HG03354 (cell line): Measurements from ENCODE around the gene RGPD4.
"Not testable (repeated sequence)": the region's sequence is repeated elsewhere in the genome, so short reads cannot be mapped to it uniquely, and the experiment has no call there.

Experiments
- ATAC-seq: cut with Tn5 transposase; IDR thresholded peaks from one replicate; pipeline ENCODE4 v1.9.1; 2021; ENCODE audit warnings: mild to moderate bottlenecking; ENCODE audit not compliant: unreplicated experiment, poor library complexity, severe bottlenecking

The RGPD4 gene

GRCh38 chr2:107826749-107827148 lies at the start of gene RGPD4:
RGPD4 (plus strand) TSS chr2:107826892; CDS start chr2:107827014, 122 bp downstream.
- not testable (repeated sequence) for ATAC-seq

DNA sequence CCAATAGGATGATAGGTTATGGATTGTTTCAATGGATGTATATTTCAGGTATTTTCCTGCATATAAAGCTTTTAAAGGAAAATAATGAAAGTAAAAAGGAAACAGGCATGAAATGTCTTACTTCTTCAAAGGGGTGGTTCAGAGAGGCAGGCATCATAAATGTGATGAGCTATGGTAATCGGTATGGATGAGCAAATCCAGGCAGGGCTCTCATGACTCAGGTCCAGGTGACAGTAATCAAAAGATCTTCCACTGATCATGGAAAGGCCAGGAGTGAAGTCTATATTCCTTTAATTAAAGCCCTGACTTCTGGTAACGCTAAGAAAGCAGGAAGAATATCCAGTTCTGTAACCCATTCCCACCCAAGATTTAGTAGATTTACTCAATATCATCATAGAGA lies 48.7 kb upstream of the RGPD4 start:
- ATAC-seq, result no peak

GRCh38 chr2:107785756-107786155 lies 40.9 kb upstream of the RGPD4 start:
- ATAC-seq, result no peak

- ATAC-seq, result no peak
Measured at GRCh38 chr2:107790837-107791236, 35.9 kb upstream of the RGPD4 start.

- no peak for ATAC-seq
Measured at GRCh38 chr2:107801498-107801897, 25.2 kb upstream of the RGPD4 start.

- no peak for ATAC-seq
Measured at GRCh38 chr2:107804608-107805498, 21.8 kb upstream of the RGPD4 start.

DNA sequence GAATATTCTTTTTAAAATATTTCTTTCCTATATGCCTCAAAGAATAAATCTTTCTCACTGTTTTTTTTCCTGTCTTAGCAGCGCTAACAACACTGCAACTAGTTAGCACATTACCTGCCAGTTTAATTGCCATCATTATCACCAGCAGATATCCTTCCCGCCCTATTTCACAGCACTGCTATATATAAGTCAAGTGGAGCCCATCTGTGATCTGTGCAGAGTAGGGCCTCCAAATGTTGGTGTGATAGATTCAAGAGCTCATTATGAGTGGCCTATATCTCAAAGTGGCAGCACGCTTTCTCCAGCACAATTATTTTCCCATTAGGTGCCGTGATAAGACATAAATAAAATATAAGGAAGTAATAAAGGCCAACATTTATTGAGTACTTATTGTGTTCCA lies 19.8 kb upstream of the RGPD4 start:
- no peak for ATAC-seq

DNA sequence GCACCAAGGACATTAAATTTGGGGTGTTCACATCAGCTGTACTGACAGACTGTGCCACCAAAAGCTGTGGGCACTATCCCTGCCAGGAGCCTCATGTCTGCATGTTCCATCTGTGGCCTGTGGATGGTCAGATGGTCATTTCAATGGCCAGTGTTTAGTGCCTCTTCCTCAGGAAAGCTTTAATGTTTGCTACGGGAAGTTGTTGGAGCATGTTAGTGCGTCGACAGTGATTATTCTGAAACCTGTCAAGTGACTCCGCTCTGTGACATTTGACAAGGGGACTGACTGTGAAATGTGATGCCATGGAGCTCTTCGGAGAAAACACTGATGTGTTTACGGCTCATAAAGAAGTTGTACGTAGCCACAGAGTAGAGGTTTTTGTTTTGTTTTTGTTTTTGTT lies 18.7 kb upstream of the RGPD4 start:
- ATAC-seq, result no peak

- no peak for ATAC-seq
Measured at GRCh38 chr2:107808959-107809358, 17.7 kb upstream of the RGPD4 start.

DNA sequence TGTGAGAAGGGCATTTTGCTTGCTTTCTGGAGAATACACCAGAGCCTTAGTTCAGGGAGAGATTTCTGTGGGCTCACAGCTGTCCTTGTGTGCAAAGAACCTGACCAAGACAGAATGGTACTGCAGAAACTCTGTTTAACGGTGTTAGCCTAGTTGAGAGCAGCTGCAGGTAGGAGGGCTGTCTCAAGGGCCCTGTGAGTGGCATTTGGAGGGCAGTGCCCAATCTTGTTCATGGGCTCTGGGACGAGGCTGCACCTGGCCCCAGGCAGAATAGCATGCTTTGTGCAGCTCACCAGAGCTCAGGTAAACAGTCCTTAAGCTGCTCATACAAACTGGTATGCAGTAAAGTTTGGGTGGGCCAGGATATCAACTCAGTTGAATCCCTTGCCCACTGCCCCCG lies 16.9 kb upstream of the RGPD4 start:
- ATAC-seq, result no peak

DNA sequence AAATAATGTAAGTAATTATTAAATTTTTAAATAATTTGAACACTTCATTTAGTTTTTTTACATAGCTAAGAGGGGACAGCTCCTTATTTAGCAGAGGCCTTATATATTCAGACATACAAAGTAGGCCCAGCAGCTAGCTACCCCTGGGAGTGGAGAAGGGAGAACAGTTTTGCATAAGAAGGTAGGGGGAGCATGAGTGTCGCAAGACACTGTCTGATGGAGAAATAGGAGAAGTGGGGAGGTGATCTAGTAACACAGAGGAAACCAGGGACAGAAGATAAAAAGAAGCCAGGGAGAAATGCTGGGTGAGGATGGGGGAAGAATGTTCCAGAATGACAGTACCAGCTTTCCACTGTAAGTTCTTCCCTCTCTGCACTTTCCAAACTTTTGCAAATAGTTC lies 16.0 kb upstream of the RGPD4 start:
- ATAC-seq, result no peak

DNA sequence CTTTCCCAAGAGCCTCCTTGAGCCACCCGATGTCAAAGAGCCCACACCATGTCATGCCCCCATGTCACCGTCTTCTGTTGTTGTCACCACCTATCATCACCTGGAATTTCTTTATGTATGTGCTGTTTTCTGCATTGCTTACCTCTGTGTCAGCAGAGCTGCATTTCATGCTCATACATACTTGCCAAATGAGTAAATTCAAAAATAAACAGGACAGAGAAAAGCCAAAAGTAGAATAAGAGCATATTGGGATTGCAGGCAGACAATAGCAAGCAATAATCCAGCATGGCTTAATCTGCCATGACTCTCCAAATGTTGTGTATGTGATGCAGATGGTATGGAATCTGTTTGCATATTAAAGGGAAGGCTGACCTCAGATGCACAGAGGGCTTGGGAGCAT lies 15.3 kb upstream of the RGPD4 start:
- no peak for ATAC-seq

DNA sequence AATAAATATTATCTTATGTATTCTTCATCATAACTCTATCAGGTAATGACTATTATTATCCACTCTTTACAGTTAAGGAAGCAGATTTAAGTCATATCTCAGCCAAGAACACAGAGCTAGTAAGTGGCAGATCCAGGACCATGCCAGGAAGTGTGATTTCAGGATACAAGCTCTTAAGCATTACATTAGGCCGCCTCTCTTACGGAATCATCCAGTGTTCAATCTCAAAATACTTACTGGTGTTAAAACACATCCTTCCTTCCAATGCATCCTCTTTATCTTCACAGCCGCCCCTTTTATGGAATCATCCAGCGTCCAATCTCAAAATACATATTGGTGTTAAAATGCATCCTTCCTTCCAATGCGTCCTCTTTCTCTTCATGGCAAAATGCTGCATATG lies 14.7 kb upstream of the RGPD4 start:
- no peak for ATAC-seq

DNA sequence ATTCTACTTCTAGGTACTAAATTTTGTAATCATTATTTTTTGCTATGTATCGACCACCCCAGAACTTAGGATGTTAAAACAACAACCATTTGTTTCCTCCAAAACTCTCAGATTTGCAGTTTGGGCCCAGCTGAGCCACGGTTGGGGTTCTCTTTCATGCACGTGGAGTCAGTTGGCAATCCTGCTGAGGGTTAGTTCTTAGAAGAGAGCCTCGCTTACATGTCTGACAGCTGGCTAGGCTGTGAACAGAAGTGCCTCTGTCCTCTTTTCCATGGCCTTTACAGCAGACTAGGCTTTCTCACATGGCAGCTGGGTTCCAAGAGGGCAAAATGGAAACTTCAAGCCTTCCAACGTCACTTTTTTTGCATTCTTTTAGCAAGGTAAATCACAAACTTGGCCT lies 9.3 kb upstream of the RGPD4 start:
- no peak for ATAC-seq

DNA sequence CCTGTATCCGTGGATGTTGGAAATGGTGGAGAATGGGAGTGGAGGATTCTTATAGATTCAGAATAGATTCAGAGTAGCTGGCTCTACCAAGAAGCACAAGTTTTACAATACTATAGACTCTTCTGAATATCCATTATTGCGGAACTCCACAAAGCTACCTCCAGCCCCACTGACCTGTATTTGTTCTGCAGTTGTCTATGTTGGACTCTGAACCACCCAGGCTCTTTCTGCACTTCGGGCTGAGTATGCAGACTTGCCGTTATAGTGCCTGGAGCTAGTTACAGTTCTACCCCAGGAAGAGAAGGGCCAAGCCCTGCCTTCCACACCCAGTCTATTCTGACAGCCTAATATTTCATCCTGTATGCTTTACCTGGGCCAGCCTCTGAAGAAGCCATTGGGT lies 4.4 kb upstream of the RGPD4 start:
- no peak for ATAC-seq

GRCh38 chr2:107824451-107825205 lies 2.1 kb upstream of the RGPD4 start:
- ATAC-seq, result no peak

DNA sequence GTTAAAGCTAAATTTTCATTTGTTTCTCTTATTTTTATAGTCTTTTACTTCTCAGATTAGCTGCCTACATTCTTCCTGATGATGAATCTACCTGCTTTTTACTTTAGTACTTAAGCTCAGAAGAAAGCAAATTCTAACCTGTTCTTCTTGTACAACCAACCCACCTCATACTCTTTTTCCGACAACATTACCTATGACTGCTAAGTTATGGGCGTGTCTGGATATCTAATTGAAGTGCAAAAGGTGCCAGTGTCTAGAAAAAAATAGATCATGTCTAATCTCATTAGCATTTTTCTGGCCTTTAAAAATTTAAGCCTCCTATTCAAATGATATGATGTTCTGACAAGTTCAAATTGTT lies 1.5 kb upstream of the RGPD4 start:
- no peak for ATAC-seq

GRCh38 chr2:107829514-107829913 lies 2.8 kb downstream of the RGPD4 start:
- not testable (repeated sequence) for ATAC-seq

GRCh38 chr2:107833152-107833551 lies 6.5 kb downstream of the RGPD4 start:
- ATAC-seq, result not testable (repeated sequence)

- not testable (repeated sequence) for ATAC-seq
Measured at GRCh38 chr2:107833618-107834017, 6.9 kb downstream of the RGPD4 start.

- ATAC-seq, result not testable (repeated sequence)
Measured at GRCh38 chr2:107916121-107916520, 89.4 kb downstream of the RGPD4 start.
